Sigmoid colon (tissue), 4 donors: ENCODE measurements around the gene SNX14.

Source experiments
- CTCF ChIP-seq, 4 experiments: fragments of 450-650 bp in 3 of 4; fragments of 200-600 bp in 1 of 4; IDR thresholded peaks; one replicate each; pipeline ENCODE4 v1.5.1; 2016 to 2019; ENCODE audit warnings: antibody characterized with exemption in 4 of 4, mild to moderate bottlenecking in 3 of 4, moderate library complexity in 2 of 4
- EP300 ChIP-seq, 4 donors: sonication (generic); formaldehyde crosslinking; IDR thresholded peaks; one replicate each; pipeline ENCODE4 v1.6.1; 2017; ENCODE audit warnings: antibody characterized with exemption in 4 of 4
- POLR2A ChIP-seq, 2 donors: fragments of 450-650 bp; IDR thresholded peaks; one replicate each; pipeline ENCODE4 v1.6.1; 2016; ENCODE audit warnings: antibody characterized with exemption in 2 of 2, mild to moderate bottlenecking in 2 of 2, moderate library complexity in 2 of 2
- POLR2AphosphoS5 ChIP-seq, 4 donors: sonication (generic); formaldehyde crosslinking; IDR thresholded peaks; one replicate each; pipeline ENCODE4 v1.6.1; 2017; ENCODE audit warnings: antibody characterized with exemption in 4 of 4

GRCh38 chr6:85581572-85581971 is 12.1 kb downstream of the SNX14 start:
- no peak for TF ChIP-seq CTCF (IDR thresholded peaks at IDR 0.05)
- no peak for TF ChIP-seq EP300 (IDR thresholded peaks at IDR 0.05)
- TF ChIP-seq POLR2A (IDR thresholded peaks at IDR 0.05), result no peak
- TF ChIP-seq POLR2AphosphoS5 (IDR thresholded peaks at IDR 0.05), result no peak
